Omental fat pad (tissue), 4 donors: Measurements from ENCODE around the gene SNX21. TPM values are rescaled to one million over a fixed set of nuclear protein-coding genes. Genes with fewer than 3 reads are reported as not detected.

ENCODE experiments used
- ATAC-seq: fragments of 150-250 bp; one replicate; pipeline ENCODE4 v1.9.1; 2016; ENCODE audit warnings: mild to moderate bottlenecking, moderate library complexity; ENCODE audit not compliant: low FRiP score
- DNase-seq: peaks from one replicate; pipeline ENCODE4 v3.0.0-alpha.2; 2019; ENCODE audit warnings: low spot score
- total RNA-seq, 4 donors: library from RNA; depleted of rRNA; stranded (reverse); fragments of >200 nt; gene quantifications; one replicate each; pipeline ENCODE4 v1.1.0, GENCODE V29; 2016
- TF ChIP-seq, protein P1 (sequence below), 3 donors: fragments of 450-650 bp; IDR thresholded peaks; one replicate each; pipeline ENCODE4 v1.5.1; 2016 to 2017; ENCODE audit warnings: antibody characterized with exemption in 3 of 3, mild to moderate bottlenecking in 3 of 3, moderate library complexity in 2 of 3

SNX21 gene
- total RNA-seq, 4 donors from 2014 or later = 42.6 to 147 (median 66.8) TPM

DNA sequence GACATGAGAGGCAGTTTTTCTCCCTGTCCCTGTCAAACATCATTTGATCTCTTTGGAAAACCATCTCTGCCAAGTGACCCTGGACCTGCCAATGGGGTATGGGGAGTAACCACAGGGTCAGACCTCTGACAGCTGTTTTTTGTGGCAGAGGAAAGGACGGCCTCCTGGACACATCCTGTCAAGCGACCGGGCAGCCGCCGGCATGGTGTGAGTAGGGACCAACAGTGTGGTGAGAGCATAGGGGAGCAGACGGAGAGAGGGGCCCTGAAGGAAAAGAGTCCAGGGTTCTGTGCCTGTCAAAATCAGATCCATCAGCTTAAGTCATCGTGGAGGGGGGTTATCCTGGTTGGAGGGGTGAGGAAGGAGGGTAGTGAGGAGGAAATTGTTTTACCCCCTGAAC, 31.7 kb upstream of the SNX21 start:
- no peak for DNase-seq
- TF ChIP-seq, protein P1, sequence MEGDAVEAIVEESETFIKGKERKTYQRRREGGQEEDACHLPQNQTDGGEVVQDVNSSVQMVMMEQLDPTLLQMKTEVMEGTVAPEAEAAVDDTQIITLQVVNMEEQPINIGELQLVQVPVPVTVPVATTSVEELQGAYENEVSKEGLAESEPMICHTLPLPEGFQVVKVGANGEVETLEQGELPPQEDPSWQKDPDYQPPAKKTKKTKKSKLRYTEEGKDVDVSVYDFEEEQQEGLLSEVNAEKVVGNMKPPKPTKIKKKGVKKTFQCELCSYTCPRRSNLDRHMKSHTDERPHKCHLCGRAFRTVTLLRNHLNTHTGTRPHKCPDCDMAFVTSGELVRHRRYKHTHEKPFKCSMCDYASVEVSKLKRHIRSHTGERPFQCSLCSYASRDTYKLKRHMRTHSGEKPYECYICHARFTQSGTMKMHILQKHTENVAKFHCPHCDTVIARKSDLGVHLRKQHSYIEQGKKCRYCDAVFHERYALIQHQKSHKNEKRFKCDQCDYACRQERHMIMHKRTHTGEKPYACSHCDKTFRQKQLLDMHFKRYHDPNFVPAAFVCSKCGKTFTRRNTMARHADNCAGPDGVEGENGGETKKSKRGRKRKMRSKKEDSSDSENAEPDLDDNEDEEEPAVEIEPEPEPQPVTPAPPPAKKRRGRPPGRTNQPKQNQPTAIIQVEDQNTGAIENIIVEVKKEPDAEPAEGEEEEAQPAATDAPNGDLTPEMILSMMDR (IDR thresholded peaks at IDR 0.05) = no peak
- peak; percentile 28 for ATAC-seq

DNA sequence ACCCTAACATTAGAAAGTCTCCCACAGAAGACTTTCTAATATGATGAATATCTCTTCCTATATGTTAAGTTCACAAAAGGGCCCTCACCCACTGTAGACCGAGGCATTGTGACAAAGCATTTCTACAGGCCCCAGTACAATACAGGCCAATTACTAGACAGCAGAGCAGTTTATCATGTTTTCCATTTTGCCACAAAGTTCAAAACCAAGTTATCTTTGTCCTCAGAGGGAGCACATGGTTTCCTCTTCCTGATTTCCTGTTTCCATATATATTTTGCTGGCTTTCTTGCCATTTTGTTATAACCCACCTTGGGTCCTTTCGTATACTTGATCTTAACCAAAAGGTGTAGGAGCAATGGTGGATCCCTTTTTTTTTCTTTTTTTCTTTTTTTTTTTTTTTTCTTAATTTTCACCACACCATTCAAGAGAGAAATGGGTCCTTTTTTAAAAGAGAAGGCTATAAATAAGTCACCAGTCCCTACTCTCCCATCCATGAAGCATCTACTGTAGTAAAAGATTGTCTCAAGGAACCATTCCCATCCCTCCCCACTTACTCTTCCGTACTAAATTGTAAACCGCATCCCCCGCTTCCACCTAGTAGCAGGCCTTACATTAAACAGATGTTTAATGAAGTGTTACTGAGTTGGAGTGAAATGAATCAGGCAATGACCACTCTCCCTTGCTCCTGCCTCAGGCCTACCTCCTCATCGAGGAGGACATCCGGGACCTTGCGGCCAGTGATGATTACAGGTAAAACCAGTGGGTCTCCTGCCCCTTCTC, 23.2 kb upstream of the SNX21 start:
- no peak for ATAC-seq
- DNase-seq = no peak
- TF ChIP-seq, protein P1 (IDR thresholded peaks at IDR 0.05) = no peak

DNA sequence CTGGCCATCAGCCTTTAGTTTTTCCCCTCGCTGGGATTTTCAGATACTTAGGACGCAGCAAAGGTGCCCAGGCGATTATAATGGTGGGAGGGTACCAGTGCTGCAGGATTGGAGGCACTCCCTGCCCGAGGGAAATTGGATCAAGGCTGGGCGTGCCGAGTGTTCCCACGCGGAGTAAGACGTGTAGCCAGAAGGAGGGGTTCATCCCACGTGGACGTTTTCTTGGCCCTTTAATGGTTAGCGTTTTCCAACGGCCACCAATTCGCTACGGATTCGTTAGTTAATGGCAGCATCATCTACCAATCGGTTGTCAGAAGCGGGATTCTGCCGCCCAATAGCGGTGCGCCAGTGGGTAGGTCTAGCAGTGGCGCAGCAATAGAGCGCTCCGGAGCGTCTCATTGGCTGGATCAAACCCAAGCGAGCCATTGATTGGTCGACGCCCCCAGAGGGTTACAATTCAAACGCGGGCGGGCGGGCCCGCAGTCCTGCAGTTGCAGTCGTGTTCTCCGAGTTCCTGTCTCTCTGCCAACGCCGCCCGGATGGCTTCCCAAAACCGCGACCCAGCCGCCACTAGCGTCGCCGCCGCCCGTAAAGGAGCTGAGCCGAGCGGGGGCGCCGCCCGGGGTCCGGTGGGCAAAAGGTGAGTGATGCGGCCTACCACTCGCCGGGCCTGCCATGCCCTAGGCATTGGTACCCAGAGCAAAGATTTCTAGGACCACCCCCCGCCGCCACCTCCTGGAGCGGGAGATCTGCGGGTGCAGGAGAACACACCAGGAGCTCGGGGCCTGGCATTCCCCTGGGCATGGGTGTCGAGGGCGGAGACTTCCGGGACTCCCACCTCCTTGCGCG, 21.2 kb upstream of the SNX21 start, which contains the start of gene UBE2C:
Gene UBE2C (plus strand): TSS at position 488 of the 849 bp plus-strand sequence. CDS start 52 bp downstream, at position 540.
- peak; percentile 100 for ATAC-seq
- peak; percentile 80 for DNase-seq
- TF ChIP-seq, protein P1 (IDR thresholded peaks at IDR 0.05) = no peak

DNA sequence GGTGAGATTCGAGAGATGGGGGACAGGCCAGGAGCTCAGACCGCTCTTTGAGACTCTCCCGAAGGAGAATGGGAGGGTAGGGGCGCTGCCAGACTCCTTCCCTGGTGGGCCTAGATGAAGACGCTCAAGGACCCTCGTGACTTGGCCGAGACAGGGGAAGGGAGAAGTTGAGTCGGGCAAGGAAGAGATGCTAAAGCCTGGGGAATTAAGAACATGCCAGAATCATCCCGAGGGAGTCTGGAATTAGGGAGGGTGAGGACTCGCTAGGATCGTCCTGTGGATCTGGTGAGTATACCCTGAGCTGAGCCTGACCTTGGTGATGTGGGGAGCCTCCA, 20.6 kb upstream of the SNX21 start:
- DNase-seq = no peak
- ATAC-seq = no peak
- TF ChIP-seq, protein P1 (IDR thresholded peaks at IDR 0.05) = no peak

DNA sequence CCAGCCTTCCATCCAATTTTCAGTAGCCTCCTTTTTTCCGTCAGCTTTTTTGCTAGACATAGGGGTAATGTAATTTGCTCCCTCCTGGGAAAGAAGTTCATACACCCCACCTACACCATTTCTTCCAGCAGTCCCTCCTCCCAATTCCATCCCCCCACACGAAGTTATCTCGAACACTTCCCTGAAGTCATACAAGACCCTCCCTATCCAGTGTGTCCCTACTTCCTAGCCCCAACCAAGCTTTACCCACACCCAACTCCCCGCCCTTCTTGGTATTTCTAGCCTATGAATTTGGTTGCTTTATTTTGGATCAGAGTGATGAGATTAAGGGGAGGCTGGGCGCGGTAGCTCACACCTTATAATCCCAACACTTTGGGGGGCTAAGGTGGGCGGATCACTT, 20.1 kb upstream of the SNX21 start:
- no peak for DNase-seq
- TF ChIP-seq, protein P1 (IDR thresholded peaks at IDR 0.05) = no peak
- ATAC-seq = no peak

DNA sequence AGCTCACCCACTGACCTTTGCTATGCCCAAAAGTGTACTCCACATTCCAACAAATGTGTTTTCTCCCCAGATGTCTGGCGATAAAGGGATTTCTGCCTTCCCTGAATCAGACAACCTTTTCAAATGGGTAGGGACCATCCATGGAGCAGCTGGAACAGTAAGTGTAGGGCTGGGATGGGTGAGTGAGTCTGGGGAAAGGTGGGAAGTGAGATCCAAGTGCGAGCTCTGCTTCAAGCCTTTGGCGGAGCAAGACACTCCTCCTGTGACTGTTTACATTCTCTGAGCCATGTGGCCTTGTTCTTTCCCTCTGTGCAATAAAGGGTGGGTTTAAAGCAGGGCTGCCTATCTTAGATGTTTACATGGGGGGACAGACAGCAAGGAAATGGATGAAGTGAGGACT, 19.3 kb upstream of the SNX21 start:
- TF ChIP-seq, protein P1 (IDR thresholded peaks at IDR 0.05) = no peak
- no peak for DNase-seq
- ATAC-seq = no peak
